GM12878 (cell line): ENCODE measurements around the gene IMMP2L. TPM values are rescaled to one million over a fixed set of nuclear protein-coding genes. Genes with fewer than 3 reads are reported as not detected.

Source experiments
- ATAC-seq: fragments of 200-7000 bp; cut with Tn5 transposase; 3 replicates; pipeline ENCODE4 v1.9.1; 2020; ENCODE audit warnings: mild to moderate bottlenecking, moderate library complexity
- BruUV-seq: library from RNA; stranded (reverse); fragments of 400-500 nt; replicated peaks from 2 replicates; lab custom pipeline; 2021; lab: Mats Ljungman, UMichigan
- CTCF ChIA-PET: fragments of 300-600 bp; sonication (Branson Sonifier 250); formaldehyde crosslinking; extraction: SDS; loops from one replicate; lab custom pipeline; 2021; ENCODE audit warnings: inconsistent platforms; lab: Yijun Ruan, JAX
- POLR2A ChIA-PET: fragments of 350-600 bp; formaldehyde crosslinking; extraction: SDS; loops from one replicate; lab custom pipeline; 2021; ENCODE audit warnings: inconsistent platforms; lab: Charles Lee
- RAD21 ChIA-PET: fragments of 300-600 bp; sonication (Branson Sonifier 250); formaldehyde crosslinking; loops from one replicate; lab custom pipeline; 2023; ENCODE audit warnings: antibody characterized with exemption; ENCODE audit not compliant: unreplicated experiment; lab: Charles Lee
- SMC1A ChIA-PET: fragments of 300-600 bp; sonication (Branson Sonifier 250); formaldehyde crosslinking; loops from one replicate; lab custom pipeline; 2023; ENCODE audit not compliant: unreplicated experiment, uncharacterized antibody; lab: Charles Lee
- DNase-seq: peaks from one replicate; pipeline ENCODE4 v3.0.0-alpha.2; 2011; ENCODE audit warnings: low read depth, low spot score
- FAIRE-seq: peaks from 3 replicates; lab custom pipeline; 2011; peaks lifted over from hg19 to GRCh38; lab: Jason Lieb, UNC
- H2AFZ ChIP-seq: 2 replicates; pipeline ENCODE4 v1.6.0; 2011; ENCODE audit warnings: low read depth, low read length, control low read depth; ENCODE audit not compliant: control insufficient read depth
- H3K27ac ChIP-seq: 2 replicates; pipeline ENCODE4 v1.5.1; 2011; ENCODE audit warnings: control low read depth; ENCODE audit not compliant: control insufficient read depth, insufficient read depth
- H3K27me3 ChIP-seq, 2 experiments: replicated peaks in 1 of 2; 2 replicates each; pipeline versions ENCODE4 v1.6.0 to v1.6.1; 2011; ENCODE audit warnings: low read length in 1 of 2; ENCODE audit not compliant: control insufficient read depth in 2 of 2, insufficient read depth in 2 of 2
- H3K36me3 ChIP-seq, 2 experiments: 2 replicates each; pipeline ENCODE4 v1.5.1; 2011; ENCODE audit warnings: low read length in 1 of 2; ENCODE audit not compliant: control insufficient read depth in 2 of 2, insufficient read depth in 2 of 2
- H3K4me1 ChIP-seq: 2 replicates; pipeline ENCODE4 v1.6.1; 2011; ENCODE audit warnings: mild to moderate bottlenecking, low read length, moderate library complexity, mixed read lengths; ENCODE audit not compliant: control insufficient read depth, insufficient read depth
- H3K4me2 ChIP-seq: 2 replicates; pipeline ENCODE4 v1.6.0; 2011; ENCODE audit warnings: control low read depth; ENCODE audit not compliant: control insufficient read depth, insufficient read depth
- H3K4me3 ChIP-seq: fragments of 200-600 bp; sonication (generic); 2 replicates; pipeline ENCODE4 v1.5.1; 2016
- H3K79me2 ChIP-seq: 2 replicates; pipeline ENCODE4 v1.6.0; 2011; ENCODE audit warnings: low read length; ENCODE audit not compliant: control insufficient read depth, insufficient read depth
- H3K9ac ChIP-seq: 2 replicates; pipeline ENCODE4 v1.8.0; 2011; ENCODE audit warnings: low read length, control low read depth, mixed read lengths; ENCODE audit not compliant: control insufficient read depth, insufficient read depth
- H3K9me3 ChIP-seq: replicated peaks from 3 replicates; pipeline ENCODE4 v1.5.1; 2011; ENCODE audit warnings: mild to moderate bottlenecking, low read length; ENCODE audit not compliant: control insufficient read depth, insufficient read depth
- H4K20me1 ChIP-seq: 2 replicates; pipeline ENCODE4 v1.6.0; 2011; ENCODE audit not compliant: control insufficient read depth, insufficient read depth
- NRF1 ChIP-seq: conservative IDR thresholded peaks from 2 replicates; pipeline ENCODE4 v1.6.1; 2011; ENCODE audit warnings: mild to moderate bottlenecking, low read depth, low read length, improper control_type of control experiment
- RUNX3 ChIP-seq: IDR thresholded peaks from 2 replicates; pipeline ENCODE4 v1.6.1; 2012; ENCODE audit warnings: low read length, inconsistent platforms
- ZZZ3 ChIP-seq: IDR thresholded peaks from 2 replicates; pipeline ENCODE4 v1.6.1; 2011; ENCODE audit warnings: low read depth; ENCODE audit not compliant: control insufficient read depth, insufficient read length
- WGBS: methylation state at CpG from one replicate; pipeline ENCODE4 v1.1.6; 2016; ENCODE audit warnings: low lambda C conversion rate; ENCODE audit not compliant: insufficient replicate concordance, insufficient coverage; ENCODE audit errors: missing lambda C conversion rate; 5-methylcytosine and 5-hydroxymethylcytosine counted together
- in situ Hi-C: fragments of 300-500 bp; cut with MboI; formaldehyde crosslinking; loops from 9 replicates; pipeline ENCODE4 v1.14.3; 2018; ENCODE audit warnings: mixed read lengths
- intact Hi-C: fragments of 100-400 bp; cut with micrococcal nuclease; formaldehyde crosslinking; loops from one replicate; pipeline ENCODE4 v1.14.2; 2022; ENCODE audit not compliant: unreplicated experiment
- polyA plus RNA-seq, 11 experiments: library from polyadenylated mRNA; depleted of rRNA in 4 of 11; unstranded in 6 of 11; stranded (reverse) in 5 of 11; fragments of >200 nt; fragmentation: Nextera tagmentation in 4 of 11; fragmentation: Illumina TruSeq in 1 of 11; extraction: Ambion mirVana in 4 of 11; extraction: Trizol in 1 of 11; gene quantifications; 1 replicate in 1 of 11; 2 replicates in 10 of 11; pipeline versions ENCODE4 v1.2.1 to v1.2.3, GENCODE V29; 2011 to 2016; ENCODE audit warnings: inconsistent platforms in 2 of 11, missing spikeins in 2 of 11, low read depth in 1 of 11
- total RNA-seq, 4 experiments: library from RNA; depleted of rRNA in 3 of 4; stranded (reverse); fragments of >200 nt in 3 of 4; fragmentation: Illumina TruSeq in 1 of 4; extraction: Trizol in 1 of 4; gene quantifications; 2 replicates each; pipeline versions ENCODE4 v1.2.1 to v1.2.3, GENCODE V29; 2013 to 2021
- TF ChIP-seq, protein P1 (sequence below): fragments of 450-650 bp; IDR thresholded peaks from 2 replicates; pipeline ENCODE4 v1.6.1; 2017; ENCODE audit warnings: mild to moderate bottlenecking
- TF ChIP-seq, protein P2 (sequence below): IDR thresholded peaks from 2 replicates; pipeline ENCODE4 v1.6.1; 2012; ENCODE audit warnings: low read depth, low read length, improper control_type of control experiment
- TF ChIP-seq, protein P3 (sequence below): IDR thresholded peaks from 2 replicates; pipeline ENCODE4 v1.6.1; 2012; ENCODE audit warnings: mild to moderate bottlenecking, low read depth, low read length
- TF ChIP-seq, protein P4 (sequence below): fragments of 450-650 bp; IDR thresholded peaks from 2 replicates; pipeline ENCODE4 v1.6.1; 2016; ENCODE audit warnings: mild to moderate bottlenecking, moderate library complexity, borderline replicate concordance
- TF ChIP-seq, protein P5 (sequence below): IDR thresholded peaks from 2 replicates; pipeline ENCODE4 v1.6.1; 2011; ENCODE audit warnings: borderline replicate concordance, low read depth, mild to moderate bottlenecking, moderate library complexity, low read length; ENCODE audit not compliant: insufficient read depth, poor library complexity, severe bottlenecking

Gene IMMP2L
- total and polyA plus RNA-seq, 10 of the 15 experiments (the other 5 are each of a cell fraction or from before 2014, with no cell fraction given), result 12.6 to 46.3 (median 19.6) TPM

DNA sequence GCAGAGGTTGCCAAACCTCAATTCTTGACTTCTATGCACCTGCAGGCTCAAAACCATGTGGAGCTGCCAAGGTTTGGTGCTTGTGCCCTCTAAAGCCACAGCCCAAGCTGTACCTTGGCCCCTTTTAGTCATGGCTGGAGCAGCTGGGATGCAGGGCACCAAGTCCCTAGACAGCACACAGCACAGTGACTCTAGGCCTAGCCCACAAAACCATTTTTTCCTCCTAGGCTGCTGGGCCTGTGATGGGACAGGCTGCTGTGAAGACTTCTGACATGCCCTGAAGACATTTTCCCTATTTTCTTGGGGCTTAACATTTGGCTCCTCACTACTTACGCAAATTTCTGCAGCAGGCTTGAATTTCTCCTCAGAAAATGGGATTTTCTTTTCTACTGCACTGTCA, 499.1 kb downstream of the IMMP2L start:
- RAD21 ChIA-PET, result no interaction called here
- BruUV-seq, result no TSS peak
- SMC1A ChIA-PET, result interaction anchor here (1.1 kb wide), 1 partner anchor 24 kb away, joined by 4 read pairs; no protein-coding TSS in a partner anchor
- H3K27me3 ChIP-seq, result no peaks in the 10 kb centered on the region
- H3K36me3 ChIP-seq, result no peaks in the 10 kb centered on the region
- in situ Hi-C loops (no loop called here), intact Hi-C loops (no loop called here)
- H3K9ac ChIP-seq, result no peak overlapping the region
- no peak for TF ChIP-seq RUNX3
- TF ChIP-seq NRF1, result no peak
- TF ChIP-seq, protein P1, sequence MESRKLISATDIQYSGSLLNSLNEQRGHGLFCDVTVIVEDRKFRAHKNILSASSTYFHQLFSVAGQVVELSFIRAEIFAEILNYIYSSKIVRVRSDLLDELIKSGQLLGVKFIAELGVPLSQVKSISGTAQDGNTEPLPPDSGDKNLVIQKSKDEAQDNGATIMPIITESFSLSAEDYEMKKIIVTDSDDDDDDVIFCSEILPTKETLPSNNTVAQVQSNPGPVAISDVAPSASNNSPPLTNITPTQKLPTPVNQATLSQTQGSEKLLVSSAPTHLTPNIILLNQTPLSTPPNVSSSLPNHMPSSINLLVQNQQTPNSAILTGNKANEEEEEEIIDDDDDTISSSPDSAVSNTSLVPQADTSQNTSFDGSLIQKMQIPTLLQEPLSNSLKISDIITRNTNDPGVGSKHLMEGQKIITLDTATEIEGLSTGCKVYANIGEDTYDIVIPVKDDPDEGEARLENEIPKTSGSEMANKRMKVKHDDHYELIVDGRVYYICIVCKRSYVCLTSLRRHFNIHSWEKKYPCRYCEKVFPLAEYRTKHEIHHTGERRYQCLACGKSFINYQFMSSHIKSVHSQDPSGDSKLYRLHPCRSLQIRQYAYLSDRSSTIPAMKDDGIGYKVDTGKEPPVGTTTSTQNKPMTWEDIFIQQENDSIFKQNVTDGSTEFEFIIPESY, result no peak
- TF ChIP-seq, protein P2, sequence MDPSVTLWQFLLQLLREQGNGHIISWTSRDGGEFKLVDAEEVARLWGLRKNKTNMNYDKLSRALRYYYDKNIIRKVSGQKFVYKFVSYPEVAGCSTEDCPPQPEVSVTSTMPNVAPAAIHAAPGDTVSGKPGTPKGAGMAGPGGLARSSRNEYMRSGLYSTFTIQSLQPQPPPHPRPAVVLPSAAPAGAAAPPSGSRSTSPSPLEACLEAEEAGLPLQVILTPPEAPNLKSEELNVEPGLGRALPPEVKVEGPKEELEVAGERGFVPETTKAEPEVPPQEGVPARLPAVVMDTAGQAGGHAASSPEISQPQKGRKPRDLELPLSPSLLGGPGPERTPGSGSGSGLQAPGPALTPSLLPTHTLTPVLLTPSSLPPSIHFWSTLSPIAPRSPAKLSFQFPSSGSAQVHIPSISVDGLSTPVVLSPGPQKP, result no peak
- TF ChIP-seq ZZZ3, result no peak
- TF ChIP-seq, protein P3, sequence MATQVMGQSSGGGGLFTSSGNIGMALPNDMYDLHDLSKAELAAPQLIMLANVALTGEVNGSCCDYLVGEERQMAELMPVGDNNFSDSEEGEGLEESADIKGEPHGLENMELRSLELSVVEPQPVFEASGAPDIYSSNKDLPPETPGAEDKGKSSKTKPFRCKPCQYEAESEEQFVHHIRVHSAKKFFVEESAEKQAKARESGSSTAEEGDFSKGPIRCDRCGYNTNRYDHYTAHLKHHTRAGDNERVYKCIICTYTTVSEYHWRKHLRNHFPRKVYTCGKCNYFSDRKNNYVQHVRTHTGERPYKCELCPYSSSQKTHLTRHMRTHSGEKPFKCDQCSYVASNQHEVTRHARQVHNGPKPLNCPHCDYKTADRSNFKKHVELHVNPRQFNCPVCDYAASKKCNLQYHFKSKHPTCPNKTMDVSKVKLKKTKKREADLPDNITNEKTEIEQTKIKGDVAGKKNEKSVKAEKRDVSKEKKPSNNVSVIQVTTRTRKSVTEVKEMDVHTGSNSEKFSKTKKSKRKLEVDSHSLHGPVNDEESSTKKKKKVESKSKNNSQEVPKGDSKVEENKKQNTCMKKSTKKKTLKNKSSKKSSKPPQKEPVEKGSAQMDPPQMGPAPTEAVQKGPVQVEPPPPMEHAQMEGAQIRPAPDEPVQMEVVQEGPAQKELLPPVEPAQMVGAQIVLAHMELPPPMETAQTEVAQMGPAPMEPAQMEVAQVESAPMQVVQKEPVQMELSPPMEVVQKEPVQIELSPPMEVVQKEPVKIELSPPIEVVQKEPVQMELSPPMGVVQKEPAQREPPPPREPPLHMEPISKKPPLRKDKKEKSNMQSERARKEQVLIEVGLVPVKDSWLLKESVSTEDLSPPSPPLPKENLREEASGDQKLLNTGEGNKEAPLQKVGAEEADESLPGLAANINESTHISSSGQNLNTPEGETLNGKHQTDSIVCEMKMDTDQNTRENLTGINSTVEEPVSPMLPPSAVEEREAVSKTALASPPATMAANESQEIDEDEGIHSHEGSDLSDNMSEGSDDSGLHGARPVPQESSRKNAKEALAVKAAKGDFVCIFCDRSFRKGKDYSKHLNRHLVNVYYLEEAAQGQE, result no peak
- TF ChIP-seq, protein P4, sequence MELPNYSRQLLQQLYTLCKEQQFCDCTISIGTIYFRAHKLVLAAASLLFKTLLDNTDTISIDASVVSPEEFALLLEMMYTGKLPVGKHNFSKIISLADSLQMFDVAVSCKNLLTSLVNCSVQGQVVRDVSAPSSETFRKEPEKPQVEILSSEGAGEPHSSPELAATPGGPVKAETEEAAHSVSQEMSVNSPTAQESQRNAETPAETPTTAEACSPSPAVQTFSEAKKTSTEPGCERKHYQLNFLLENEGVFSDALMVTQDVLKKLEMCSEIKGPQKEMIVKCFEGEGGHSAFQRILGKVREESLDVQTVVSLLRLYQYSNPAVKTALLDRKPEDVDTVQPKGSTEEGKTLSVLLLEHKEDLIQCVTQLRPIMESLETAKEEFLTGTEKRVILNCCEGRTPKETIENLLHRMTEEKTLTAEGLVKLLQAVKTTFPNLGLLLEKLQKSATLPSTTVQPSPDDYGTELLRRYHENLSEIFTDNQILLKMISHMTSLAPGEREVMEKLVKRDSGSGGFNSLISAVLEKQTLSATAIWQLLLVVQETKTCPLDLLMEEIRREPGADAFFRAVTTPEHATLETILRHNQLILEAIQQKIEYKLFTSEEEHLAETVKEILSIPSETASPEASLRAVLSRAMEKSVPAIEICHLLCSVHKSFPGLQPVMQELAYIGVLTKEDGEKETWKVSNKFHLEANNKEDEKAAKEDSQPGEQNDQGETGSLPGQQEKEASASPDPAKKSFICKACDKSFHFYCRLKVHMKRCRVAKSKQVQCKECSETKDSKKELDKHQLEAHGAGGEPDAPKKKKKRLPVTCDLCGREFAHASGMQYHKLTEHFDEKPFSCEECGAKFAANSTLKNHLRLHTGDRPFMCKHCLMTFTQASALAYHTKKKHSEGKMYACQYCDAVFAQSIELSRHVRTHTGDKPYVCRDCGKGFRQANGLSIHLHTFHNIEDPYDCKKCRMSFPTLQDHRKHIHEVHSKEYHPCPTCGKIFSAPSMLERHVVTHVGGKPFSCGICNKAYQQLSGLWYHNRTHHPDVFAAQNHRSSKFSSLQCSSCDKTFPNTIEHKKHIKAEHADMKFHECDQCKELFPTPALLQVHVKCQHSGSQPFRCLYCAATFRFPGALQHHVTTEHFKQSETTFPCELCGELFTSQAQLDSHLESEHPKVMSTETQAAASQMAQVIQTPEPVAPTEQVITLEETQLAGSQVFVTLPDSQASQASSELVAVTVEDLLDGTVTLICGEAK, result no peak
- TF ChIP-seq, protein P5, sequence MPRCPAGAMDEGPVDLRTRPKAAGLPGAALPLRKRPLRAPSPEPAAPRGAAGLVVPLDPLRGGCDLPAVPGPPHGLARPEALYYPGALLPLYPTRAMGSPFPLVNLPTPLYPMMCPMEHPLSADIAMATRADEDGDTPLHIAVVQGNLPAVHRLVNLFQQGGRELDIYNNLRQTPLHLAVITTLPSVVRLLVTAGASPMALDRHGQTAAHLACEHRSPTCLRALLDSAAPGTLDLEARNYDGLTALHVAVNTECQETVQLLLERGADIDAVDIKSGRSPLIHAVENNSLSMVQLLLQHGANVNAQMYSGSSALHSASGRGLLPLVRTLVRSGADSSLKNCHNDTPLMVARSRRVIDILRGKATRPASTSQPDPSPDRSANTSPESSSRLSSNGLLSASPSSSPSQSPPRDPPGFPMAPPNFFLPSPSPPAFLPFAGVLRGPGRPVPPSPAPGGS, result no peak
- ATAC-seq (no peak), DNase-seq (no peak), FAIRE-seq (no peak)
- 42% methylated on average over 1 of the region's 1 CpG for WGBS
- H3K4me2 ChIP-seq, result no peak overlapping the region
- H3K4me1 ChIP-seq, result no peaks in the 10 kb centered on the region
- CTCF ChIA-PET, result no interaction called here
- no peaks in the 10 kb centered on the region for H3K79me2 ChIP-seq
- H3K4me3 ChIP-seq, result no peak overlapping the region
- POLR2A ChIA-PET, result no interaction called here
- no peak overlapping the region for H3K27ac ChIP-seq
- no peak overlapping the region for H2AFZ ChIP-seq
- H4K20me1 ChIP-seq, result no peaks in the 10 kb centered on the region
- peaks cover 7% of the 10 kb centered on the region; the same call in 2 of the 3 replicates for H3K9me3 ChIP-seq
